ENCODE results near the gene NDUFA11.

The NDUFA11 gene

GRCh38 chr19:5921516-5922160, 18.0 kb upstream of the NDUFA11 start:
- ChIA-PET CTCF (interaction anchor here (1.1 to 1.6 kb wide), 2 partner anchors 47 to 118 kb away, joined by 3 to 5 read pairs; no protein-coding TSS in a partner anchor), POLR2A (no interaction called here)
- TF ChIP-seq ZNF544 (tag by site-specific recombination; IDR thresholded peaks at IDR 0.05) (no peak), ZNF132 (tag by site-specific recombination; IDR thresholded peaks at IDR 0.05; ENCODE audit: borderline replicate concordance) (no peak), ZFP41 (tag by site-specific recombination; IDR thresholded peaks at IDR 0.05; ENCODE audit: borderline replicate concordance) (no peak), ZNF555 (tag by site-specific recombination; conservative IDR thresholded peaks at IDR 0.05) (no peak), ZNF121 (tag by site-specific recombination; IDR thresholded peaks at IDR 0.05) (no peak), ZNF837 (tag by site-specific recombination; IDR thresholded peaks at IDR 0.05) (no peak), ZNF10 (tag by site-specific recombination; IDR thresholded peaks at IDR 0.05) (no peak)
- Histone ChIP-seq H3K36me3 (ENCODE audit: control insufficient read depth in 2 of 2, insufficient read depth in 1 of 2, low read length in 2 of 2) (peaks cover 26 to 92% of the 10 kb centered on the region in 2 experiments; a peak in 2 of 3 replicates), H3K4me1 (ENCODE audit: control insufficient read depth, insufficient read depth, low read length) (no peaks in the 10 kb centered on the region), H3K27ac (ENCODE audit: extremely low read depth, low read depth, low read length) (no peak overlapping the region), H3K9me3 (ENCODE audit: control insufficient read depth, insufficient read depth, low read depth, low read length) (no peaks in the 10 kb centered on the region), H3K4me3 (ENCODE audit: low read depth, low read length) (no peak overlapping the region)

- no peak for TF ChIP-seq ZNF2 (tag by site-specific recombination; IDR thresholded peaks at IDR 0.05)
- TF ChIP-seq ATF2 (tag by site-specific recombination; IDR thresholded peaks at IDR 0.05; ENCODE audit: low read depth), result no peak
- TF ChIP-seq OSR2 (tag by site-specific recombination; IDR thresholded peaks at IDR 0.05), result no peak
- peak; percentile 52 for TF ChIP-seq KLF1 (tag by site-specific recombination; IDR thresholded peaks at IDR 0.05)
- TF ChIP-seq GLIS2 (tag by site-specific recombination; IDR thresholded peaks at IDR 0.05), result no peak
- no peak for TF ChIP-seq ZXDB (tag by site-specific recombination; IDR thresholded peaks at IDR 0.05)
- Histone ChIP-seq H3K4me3 (ENCODE audit: low read depth, low read length) (no peak overlapping the region), H3K4me1 (ENCODE audit: control insufficient read depth, insufficient read depth, low read length) (no peaks in the 10 kb centered on the region), H3K27ac (ENCODE audit: extremely low read depth, low read depth, low read length) (no peak overlapping the region), H3K9me3 (ENCODE audit: control insufficient read depth, insufficient read depth, low read depth, low read length) (no peaks in the 10 kb centered on the region), H3K36me3 (ENCODE audit: control insufficient read depth in 2 of 2, insufficient read depth in 1 of 2, low read length in 2 of 2) (peaks cover 20 to 83% of the 10 kb centered on the region in 2 experiments; a peak in 2 of 3 replicates)
- POLR2A ChIA-PET, result no interaction called here
- CTCF ChIA-PET, result interaction anchor here (0.5 kb wide), 2 partner anchors 102 to 1234 kb away, joined by 3 to 5 read pairs; no protein-coding TSS in a partner anchor
Observed at GRCh38 chr19:5918463-5919079, 15.0 kb upstream of the NDUFA11 start.

- no peak overlapping the region for H3K27ac ChIP-seq (ENCODE audit: extremely low read depth, low read depth, low read length)
- H3K36me3 ChIP-seq (ENCODE audit: control insufficient read depth in 2 of 2, insufficient read depth in 1 of 2, low read length in 2 of 2), result peaks cover 16 to 78% of the 10 kb centered on the region in 2 experiments; a peak in 2 of 3 replicates
- no peak overlapping the region for H3K4me3 ChIP-seq (ENCODE audit: low read depth, low read length)
- TF ChIP-seq ZNF837 (tag by site-specific recombination; IDR thresholded peaks at IDR 0.05), result no peak
- TF ChIP-seq SETDB1 (IDR thresholded peaks at IDR 0.05; ENCODE audit: insufficient read length, low read length), result no peak
- CTCF ChIA-PET, result no interaction called here
- POLR2A ChIA-PET, result no interaction called here
- H3K9me3 ChIP-seq (ENCODE audit: control insufficient read depth, insufficient read depth, low read depth, low read length), result no peaks in the 10 kb centered on the region
- H3K4me1 ChIP-seq (ENCODE audit: control insufficient read depth, insufficient read depth, low read length), result no peaks in the 10 kb centered on the region
Observed at GRCh38 chr19:5917431-5918107, 14.0 kb upstream of the NDUFA11 start.

- CTCF ChIA-PET, result interaction anchor here (0.6 to 0.7 kb wide), 2 partner anchors 178 to 196 kb away, joined by 3 read pairs; partner anchors contain the start of genes CATSPERD and LONP1
Observed at GRCh38 chr19:5916181-5916708, 12.7 kb upstream of the NDUFA11 start.

More at GRCh38 chr19:5916181-5916708, 12.7 kb upstream of the NDUFA11 start:
- no peak overlapping the region for H3K4me3 ChIP-seq (ENCODE audit: low read depth, low read length)
- TF ChIP-seq ZNF146 (tag by site-specific recombination; IDR thresholded peaks at IDR 0.05) (no peak), ZNF830 (tag by site-specific recombination; IDR thresholded peaks at IDR 0.05; ENCODE audit: low read depth) (no peak), GLI2 (tag by site-specific recombination; IDR thresholded peaks at IDR 0.05; ENCODE audit: borderline replicate concordance, low read depth) (no peak), ZNF777 (tag by site-specific recombination; IDR thresholded peaks at IDR 0.05; ENCODE audit: borderline replicate concordance) (no peak), SCRT2 (tag by site-specific recombination; IDR thresholded peaks at IDR 0.05) (peak; percentile 81), ZNF549 (tag by site-specific recombination; IDR thresholded peaks at IDR 0.05) (no peak), GLIS1 (tag by site-specific recombination; IDR thresholded peaks at IDR 0.05) (peak; percentile 53), SCRT1 (tag by site-specific recombination; IDR thresholded peaks at IDR 0.05; ENCODE audit: borderline replicate concordance) (peak; percentile 33; the same call in 1 of the 2 replicates), GLIS2 (tag by site-specific recombination; IDR thresholded peaks at IDR 0.05) (0 out of 2 replicates have a peak, but pooled peaks have one; percentile 21), ZSCAN16 (tag by site-specific recombination; IDR thresholded peaks at IDR 0.05) (no peak)
- H3K27ac ChIP-seq (ENCODE audit: extremely low read depth, low read depth, low read length), result no peak overlapping the region
- no peaks in the 10 kb centered on the region for H3K4me1 ChIP-seq (ENCODE audit: control insufficient read depth, insufficient read depth, low read length)
- H3K9me3 ChIP-seq (ENCODE audit: control insufficient read depth, insufficient read depth, low read depth, low read length), result no peaks in the 10 kb centered on the region
- H3K36me3 ChIP-seq (ENCODE audit: control insufficient read depth in 2 of 2, insufficient read depth in 1 of 2, low read length in 2 of 2), result peaks cover 14 to 65% of the 10 kb centered on the region in 2 experiments; a peak in 2 of 3 replicates
- POLR2A ChIA-PET, result no interaction called here
